HG03558 (cell line): Measurements from ENCODE around the gene TIE1.

Experiments
- ATAC-seq: cut with Tn5 transposase; IDR thresholded peaks from one replicate; pipeline ENCODE4 v1.9.1; 2021; ENCODE audit warnings: moderate number of reproducible peaks; ENCODE audit not compliant: unreplicated experiment; ENCODE audit errors: extremely low read depth

Gene TIE1

GRCh38 chr1:43300378-43301094, at the start of gene TIE1:
TIE1 (plus strand) TSS chr1:43300982; CDS start chr1:43301072, 90 bp downstream.
- ATAC-seq, result no peak

DNA sequence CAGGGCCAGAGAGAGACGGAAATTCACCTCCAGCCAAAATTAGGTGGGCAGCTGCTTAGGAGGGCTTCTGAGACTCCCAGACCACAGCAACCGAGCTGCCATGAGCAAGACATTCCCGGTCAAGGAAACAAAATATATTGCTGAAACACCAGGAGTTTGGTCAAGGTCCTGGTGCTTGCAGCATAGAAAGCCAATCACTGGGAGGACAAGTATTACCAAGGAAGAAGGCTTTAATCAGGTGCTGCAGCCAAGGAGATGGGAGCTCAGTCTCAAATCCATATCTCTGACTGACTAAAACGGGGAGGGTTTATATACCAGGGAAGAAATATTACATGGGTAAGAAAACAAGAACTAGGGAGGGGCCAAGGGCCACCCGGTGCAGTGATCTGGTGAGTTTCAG, 49.8 kb upstream of the TIE1 start:
- ATAC-seq, result no peak

DNA sequence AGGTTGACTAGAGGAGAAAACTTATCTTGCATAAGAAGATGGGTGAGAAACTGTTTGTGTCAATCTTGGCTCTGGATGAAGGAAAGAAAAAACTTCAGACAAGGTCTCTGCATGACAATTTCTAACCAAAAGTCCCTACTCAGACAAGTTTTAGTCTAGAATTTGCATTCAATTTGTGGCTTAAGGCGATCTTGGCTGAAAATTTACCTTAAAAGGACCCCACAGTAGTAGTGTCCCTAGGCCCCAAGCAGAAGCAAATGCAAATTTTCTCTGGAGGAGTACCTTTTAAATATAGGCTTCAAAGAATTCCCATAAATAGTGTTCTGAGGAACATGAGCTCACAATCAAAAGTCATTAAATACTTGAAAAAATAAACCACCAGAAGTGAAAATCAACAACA, 48.6 kb upstream of the TIE1 start:
- no peak for ATAC-seq

- no peak for ATAC-seq
Measured at GRCh38 chr1:43253173-43253572, 47.6 kb upstream of the TIE1 start.

DNA sequence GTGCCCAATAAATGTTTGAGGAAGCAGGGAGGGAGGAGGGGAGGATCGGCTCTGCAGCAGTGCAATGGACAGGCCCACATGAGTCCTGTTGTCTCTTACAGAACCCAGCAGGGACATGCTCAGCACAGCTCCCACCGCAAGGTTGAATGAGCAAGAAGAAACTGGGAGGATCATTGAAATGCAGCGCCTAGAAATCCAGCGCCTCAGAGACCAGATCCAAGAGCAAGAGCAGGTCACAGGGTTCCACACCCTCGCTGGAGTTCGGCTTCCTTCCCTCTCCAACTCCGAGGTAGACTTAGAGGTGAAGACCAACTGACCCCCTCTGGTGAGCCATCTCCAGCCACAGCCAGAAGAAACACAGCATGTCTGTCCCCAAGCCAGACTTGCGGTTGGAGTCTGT, 46.9 kb upstream of the TIE1 start:
- ATAC-seq, result no peak

DNA sequence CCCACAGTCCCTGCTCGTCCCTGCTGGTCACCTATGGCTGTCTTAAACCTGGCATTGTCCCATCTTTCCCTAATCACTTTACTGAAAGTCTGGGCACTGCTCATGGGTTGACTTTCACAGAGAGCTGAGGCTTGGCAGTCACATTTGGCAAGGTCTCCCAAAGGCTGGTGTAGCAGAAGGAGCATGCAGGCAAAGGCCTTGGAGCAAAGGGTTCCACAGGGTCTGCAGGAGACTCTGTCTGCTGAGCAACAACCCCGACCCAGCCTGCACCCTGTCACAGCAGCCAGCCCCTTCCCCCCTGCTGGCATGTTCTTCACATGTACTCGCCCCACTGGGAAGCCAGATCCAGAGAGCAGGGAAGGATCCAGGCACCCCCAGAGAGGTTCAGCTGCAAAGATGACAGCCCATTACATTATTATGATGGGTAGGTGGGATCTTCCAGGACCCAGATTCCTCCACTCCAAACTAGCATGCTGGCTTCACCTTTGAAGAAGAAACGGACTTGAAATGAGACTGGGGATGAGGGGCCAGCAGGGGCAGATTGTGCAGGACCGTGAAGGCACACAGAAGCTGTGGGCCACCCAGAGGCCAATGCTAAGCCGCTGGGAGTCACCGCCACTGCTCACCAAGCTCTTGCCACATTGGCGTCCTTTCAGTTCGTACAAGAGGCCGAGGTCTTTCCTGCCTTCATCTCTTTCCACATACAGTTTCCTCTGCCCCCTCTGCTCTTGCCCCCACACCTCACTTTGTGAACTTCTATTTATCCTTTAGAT, 45.2 kb upstream of the TIE1 start:
- no peak for ATAC-seq

- no peak for ATAC-seq
Measured at GRCh38 chr1:43256675-43257570, 43.9 kb upstream of the TIE1 start.

GRCh38 chr1:43258370-43258769, 42.4 kb upstream of the TIE1 start:
- ATAC-seq, result no peak

DNA sequence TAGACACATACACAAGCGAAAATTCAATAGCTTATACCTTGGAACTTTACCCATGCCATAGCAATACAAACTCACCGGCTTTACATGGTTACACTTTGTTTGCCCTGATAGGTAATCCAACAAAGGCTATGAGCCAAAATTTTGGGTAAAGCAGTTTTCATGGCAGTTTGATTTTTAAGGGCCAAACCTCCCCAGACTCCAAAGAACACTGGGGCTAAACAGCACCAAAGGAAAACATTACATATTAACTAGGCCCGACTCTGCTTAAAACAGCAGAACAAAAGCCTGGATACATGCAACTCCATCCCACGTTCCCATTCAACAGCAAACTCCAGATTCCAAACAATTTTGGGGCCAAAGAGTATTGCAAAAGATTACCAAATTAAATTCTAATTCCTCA, 35.4 kb upstream of the TIE1 start:
- ATAC-seq, result no peak

DNA sequence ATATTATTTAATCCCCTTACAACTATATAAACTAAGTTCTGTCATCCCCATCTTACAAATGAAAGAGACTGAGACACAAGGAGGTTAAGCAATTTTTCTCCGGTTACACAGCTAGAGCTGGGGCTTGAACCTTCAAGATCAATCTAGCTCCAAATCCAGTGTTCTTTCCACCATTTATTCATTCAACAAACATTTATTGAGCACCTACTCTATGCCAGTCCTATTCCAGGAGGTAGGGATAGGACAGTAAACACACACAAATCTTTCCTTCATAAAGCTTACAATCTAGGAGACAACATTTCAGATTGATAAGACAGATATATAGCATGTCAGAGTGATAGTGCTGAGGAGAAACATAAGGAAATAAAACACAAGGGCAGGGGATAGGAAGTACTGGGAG, 33.9 kb upstream of the TIE1 start:
- no peak for ATAC-seq

- no peak for ATAC-seq
Measured at GRCh38 chr1:43267291-43267805, 33.4 kb upstream of the TIE1 start.

DNA sequence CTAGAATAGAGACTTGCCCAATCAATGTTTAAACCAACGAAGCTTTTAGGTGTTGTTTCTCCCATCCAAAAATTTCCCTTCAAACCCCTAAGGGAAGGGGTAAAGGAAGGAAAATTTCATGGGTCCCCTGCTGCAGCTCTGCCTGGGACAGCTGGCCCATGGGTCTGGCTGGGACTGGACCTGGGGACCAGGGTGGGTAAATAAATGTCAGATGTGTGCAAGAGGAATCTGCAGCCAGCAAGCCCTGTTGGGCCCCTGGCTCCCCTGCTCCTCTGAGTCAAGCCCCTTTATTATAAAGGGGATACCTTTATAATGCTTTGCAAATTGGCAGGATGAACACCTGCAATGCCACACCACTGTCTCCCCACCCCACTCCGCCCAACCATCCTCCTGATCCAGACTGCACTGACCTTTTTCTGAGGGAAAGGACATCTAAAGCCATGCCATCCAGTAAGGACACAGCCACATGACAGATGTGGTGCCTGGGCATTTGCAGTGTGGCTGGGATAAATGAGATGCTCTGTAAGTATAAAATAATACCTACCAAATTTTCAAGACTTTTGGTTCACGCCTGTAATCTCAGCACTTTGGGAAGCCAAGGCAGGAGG, 32.9 kb upstream of the TIE1 start:
- no peak for ATAC-seq

GRCh38 chr1:43269627-43270375, 31.0 kb upstream of the TIE1 start, which contains the start of gene TMEM125:
TMEM125 (plus strand) TSS chr1:43269983; CDS start chr1:43272723, 2,740 bp downstream.
- ATAC-seq, result no peak

- no peak for ATAC-seq
Measured at GRCh38 chr1:43270421-43271095, 30.2 kb upstream of the TIE1 start.

- ATAC-seq, result no peak
Measured at GRCh38 chr1:43271186-43272118, 29.3 kb upstream of the TIE1 start.

GRCh38 chr1:43272161-43272560, 28.6 kb upstream of the TIE1 start:
- no peak for ATAC-seq

DNA sequence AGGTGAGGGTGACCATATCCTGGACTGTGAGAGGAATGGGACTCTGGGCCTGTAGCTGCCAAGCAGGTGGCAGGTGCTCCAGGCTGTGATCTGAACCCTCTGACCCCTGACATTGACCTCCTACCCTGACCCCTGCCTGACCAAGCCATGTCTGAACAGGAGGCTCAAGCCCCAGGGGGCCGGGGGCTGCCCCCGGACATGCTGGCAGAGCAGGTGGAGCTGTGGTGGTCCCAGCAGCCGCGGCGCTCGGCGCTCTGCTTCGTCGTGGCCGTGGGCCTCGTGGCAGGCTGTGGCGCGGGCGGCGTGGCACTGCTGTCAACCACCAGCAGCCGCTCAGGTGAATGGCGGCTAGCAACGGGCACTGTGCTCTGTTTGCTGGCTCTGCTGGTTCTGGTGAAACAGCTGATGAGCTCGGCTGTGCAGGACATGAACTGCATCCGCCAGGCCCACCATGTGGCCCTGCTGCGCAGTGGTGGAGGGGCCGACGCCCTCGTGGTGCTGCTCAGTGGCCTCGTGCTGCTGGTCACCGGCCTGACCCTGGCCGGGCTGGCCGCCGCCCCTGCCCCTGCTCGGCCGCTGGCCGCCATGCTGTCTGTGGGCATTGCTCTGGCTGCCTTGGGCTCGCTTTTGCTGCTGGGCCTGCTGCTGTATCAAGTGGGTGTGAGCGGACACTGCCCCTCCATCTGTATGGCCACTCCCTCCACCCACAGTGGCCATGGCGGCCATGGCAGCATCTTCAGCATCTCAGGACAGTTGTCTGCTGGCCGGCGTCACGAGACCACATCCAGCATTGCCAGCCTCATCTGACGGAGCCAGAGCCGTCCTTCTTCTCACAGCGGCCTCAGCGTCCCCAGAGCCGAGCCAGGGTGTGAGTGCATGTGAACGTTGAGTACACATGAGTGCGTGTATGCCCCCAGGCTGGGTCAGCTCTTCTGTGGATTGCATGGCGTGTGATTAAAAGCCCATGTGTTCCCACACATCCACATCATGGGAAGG, 27.9 kb upstream of the TIE1 start:
- ATAC-seq, result no peak
